Measurements from ENCODE around the gene THSD4. TPM values are rescaled to one million over a fixed set of nuclear protein-coding genes. Genes with fewer than 3 reads are reported as not detected.

The THSD4 gene
- total and polyA plus RNA-seq, 7 donors: 1.4 to 7.8 (median 2.2) TPM

DNA sequence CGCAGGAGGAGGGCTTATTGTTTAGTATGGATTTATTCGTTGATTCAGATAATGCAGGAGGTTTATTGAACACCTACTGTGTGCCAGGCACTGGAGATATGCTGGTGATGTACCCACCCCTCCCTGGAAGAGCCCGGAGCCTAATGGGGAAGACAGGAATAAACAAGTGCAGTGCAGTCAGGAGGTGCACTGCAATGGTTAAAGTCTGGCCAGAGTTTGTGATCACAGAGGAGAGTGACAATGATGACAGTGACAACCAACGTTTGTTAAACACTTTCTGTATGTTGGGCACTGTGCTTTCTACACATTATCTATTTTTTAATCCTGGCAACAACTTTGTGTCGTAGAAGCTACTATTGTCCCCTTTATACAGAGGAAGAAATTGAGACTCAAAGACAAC, 70.4 kb downstream of the THSD4 start:
- Histone ChIP-seq H3K36me3 (no peaks in the 10 kb centered on the region), H3K4me1 (no peaks in the 10 kb centered on the region), H3K27me3 (no peaks in the 10 kb centered on the region), H3K4me3 (no peak overlapping the region), H3K9me3 (no peaks in the 10 kb centered on the region), H3K27ac (no peak overlapping the region)
- DNase-seq: no peak
- WGBS, 2 donors: 81 to 85% methylated on average over 5 of the region's 5 CpGs
- intact Hi-C loops (cut with DNase I): no loop called here
- no peak for TF ChIP-seq EP300 (IDR thresholded peaks at IDR 0.05)
- TF ChIP-seq POLR2AphosphoS5 (IDR thresholded peaks at IDR 0.05): no peak
- TF ChIP-seq, protein P1, sequence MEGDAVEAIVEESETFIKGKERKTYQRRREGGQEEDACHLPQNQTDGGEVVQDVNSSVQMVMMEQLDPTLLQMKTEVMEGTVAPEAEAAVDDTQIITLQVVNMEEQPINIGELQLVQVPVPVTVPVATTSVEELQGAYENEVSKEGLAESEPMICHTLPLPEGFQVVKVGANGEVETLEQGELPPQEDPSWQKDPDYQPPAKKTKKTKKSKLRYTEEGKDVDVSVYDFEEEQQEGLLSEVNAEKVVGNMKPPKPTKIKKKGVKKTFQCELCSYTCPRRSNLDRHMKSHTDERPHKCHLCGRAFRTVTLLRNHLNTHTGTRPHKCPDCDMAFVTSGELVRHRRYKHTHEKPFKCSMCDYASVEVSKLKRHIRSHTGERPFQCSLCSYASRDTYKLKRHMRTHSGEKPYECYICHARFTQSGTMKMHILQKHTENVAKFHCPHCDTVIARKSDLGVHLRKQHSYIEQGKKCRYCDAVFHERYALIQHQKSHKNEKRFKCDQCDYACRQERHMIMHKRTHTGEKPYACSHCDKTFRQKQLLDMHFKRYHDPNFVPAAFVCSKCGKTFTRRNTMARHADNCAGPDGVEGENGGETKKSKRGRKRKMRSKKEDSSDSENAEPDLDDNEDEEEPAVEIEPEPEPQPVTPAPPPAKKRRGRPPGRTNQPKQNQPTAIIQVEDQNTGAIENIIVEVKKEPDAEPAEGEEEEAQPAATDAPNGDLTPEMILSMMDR (IDR thresholded peaks at IDR 0.05): no peak
- no peak for TF ChIP-seq POLR2A (IDR thresholded peaks at IDR 0.05)

DNA sequence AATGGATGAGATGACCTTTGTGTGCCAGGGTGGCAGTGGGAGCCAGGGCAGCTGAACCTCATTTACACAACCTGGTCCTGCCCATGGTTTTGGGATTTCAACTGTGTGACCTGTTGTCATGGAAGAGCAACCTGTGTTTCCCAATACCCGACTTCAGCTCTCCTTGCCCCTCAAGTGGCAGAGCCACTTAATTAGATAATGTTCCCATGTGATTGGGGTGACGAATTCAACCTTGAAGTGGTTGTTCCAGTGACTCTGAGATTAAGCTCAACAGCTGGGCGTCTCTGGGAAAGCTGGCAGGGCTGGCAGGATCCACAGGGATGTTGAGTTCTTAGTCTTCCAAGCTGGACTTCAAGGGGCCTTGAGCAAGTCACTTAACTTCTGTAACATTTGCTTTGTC, 71.0 kb downstream of the THSD4 start:
- Histone ChIP-seq H3K9me3 (no peaks in the 10 kb centered on the region), H3K36me3 (no peaks in the 10 kb centered on the region), H3K27me3 (no peaks in the 10 kb centered on the region), H3K27ac (no peak overlapping the region), H3K4me1 (no peaks in the 10 kb centered on the region), H3K4me3 (no peak overlapping the region)
- DNase-seq: no peak
- TF ChIP-seq POLR2A (IDR thresholded peaks at IDR 0.05): no peak
- TF ChIP-seq EP300 (IDR thresholded peaks at IDR 0.05): no peak
- no peak for TF ChIP-seq POLR2AphosphoS5 (IDR thresholded peaks at IDR 0.05)
- TF ChIP-seq, protein P1 (IDR thresholded peaks at IDR 0.05): no peak
- 56 to 62% methylated on average over 3 of the region's 3 CpGs for WGBS, 2 donors
- intact Hi-C loops (cut with DNase I): no loop called here

DNA sequence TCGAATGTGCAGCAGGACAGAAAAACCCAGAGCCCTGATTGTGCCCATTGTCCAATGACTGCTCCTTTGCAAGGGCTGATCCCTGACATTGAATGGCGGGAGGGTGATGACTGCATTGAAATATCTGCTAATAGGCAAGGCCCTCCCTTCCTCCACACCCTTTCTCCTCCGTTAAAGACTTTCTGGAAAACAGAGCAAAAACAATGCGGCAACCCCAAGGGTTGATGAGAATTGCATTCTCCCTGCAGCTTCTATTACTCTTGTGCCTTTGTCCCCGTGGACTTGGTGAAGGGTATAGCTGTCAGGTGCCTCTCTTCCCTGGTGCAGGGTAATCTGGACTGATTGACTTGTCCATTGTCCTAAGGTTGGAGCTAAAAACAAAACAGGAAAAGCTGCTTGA, 71.8 kb downstream of the THSD4 start:
- H3K36me3 ChIP-seq: no peaks in the 10 kb centered on the region
- intact Hi-C loops (cut with DNase I): no loop called here
- H3K9me3 ChIP-seq: no peaks in the 10 kb centered on the region
- TF ChIP-seq, protein P1 (IDR thresholded peaks at IDR 0.05): no peak
- TF ChIP-seq POLR2A (IDR thresholded peaks at IDR 0.05): no peak
- no peak for TF ChIP-seq EP300 (IDR thresholded peaks at IDR 0.05)
- no peaks in the 10 kb centered on the region for H3K4me1 ChIP-seq
- H3K4me3 ChIP-seq: no peak overlapping the region
- WGBS, 2 donors: 86 to 92% methylated on average over 5 of the region's 5 CpGs
- no peaks in the 10 kb centered on the region for H3K27me3 ChIP-seq
- H3K27ac ChIP-seq: no peak overlapping the region
- DNase-seq: no peak

DNA sequence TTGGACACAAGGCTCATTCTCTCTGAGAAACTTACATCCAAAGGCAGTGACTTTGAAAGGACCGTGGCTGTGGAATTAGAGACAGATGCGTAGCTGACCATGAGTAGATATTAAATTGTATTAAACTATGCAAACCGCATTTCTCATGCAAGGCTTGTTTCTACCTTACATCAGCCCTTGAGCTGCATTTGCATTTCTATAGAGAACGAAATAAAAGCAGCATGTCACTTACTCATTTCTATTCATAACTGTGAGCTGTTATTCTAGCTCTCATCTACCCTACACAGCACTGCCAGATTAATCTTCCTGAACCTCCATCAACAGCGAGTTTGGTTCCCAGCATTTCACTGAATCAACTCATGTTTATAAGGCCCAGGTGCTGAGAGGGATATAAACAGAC, 72.3 kb downstream of the THSD4 start:
- H3K36me3 ChIP-seq: no peaks in the 10 kb centered on the region
- H3K27ac ChIP-seq: no peak overlapping the region
- H3K4me3 ChIP-seq: no peak overlapping the region
- TF ChIP-seq POLR2AphosphoS5 (IDR thresholded peaks at IDR 0.05) (no peak), POLR2A (IDR thresholded peaks at IDR 0.05) (no peak), EP300 (IDR thresholded peaks at IDR 0.05) (no peak)
- TF ChIP-seq, protein P1 (IDR thresholded peaks at IDR 0.05): no peak
- no peaks in the 10 kb centered on the region for H3K27me3 ChIP-seq
- intact Hi-C loops (cut with DNase I): no loop called here
- no peaks in the 10 kb centered on the region for H3K4me1 ChIP-seq
- 88 to 95% methylated on average over 5 of the region's 5 CpGs for WGBS, 2 donors
- H3K9me3 ChIP-seq: no peaks in the 10 kb centered on the region
- no peak for DNase-seq

DNA sequence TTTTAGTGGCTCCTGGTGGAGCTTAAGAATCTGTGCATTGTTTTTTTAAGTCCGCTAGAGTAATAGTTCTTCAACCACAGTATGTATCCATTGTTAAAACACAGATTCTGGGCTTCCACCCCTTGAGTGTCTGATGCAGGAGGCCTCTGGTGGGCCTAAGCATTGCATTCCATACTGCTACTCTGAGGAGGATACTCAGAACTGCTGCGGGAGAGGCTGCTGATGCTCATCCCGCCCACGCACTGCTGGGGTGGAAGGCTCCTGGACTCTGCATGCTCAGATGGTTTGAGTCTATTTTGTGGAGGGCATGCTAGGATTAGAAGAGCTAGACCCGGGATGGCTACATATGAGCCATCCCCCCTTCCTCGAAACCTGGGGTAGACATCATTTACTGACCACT, 74.4 kb downstream of the THSD4 start:
- no peak for DNase-seq
- WGBS, 2 donors: 93 to 94% methylated on average over 6 of the region's 6 CpGs
- intact Hi-C loops (cut with DNase I): no loop called here

More for the DNA sequence above, 74.4 kb downstream of the THSD4 start:
- Histone ChIP-seq H3K27me3 (no peaks in the 10 kb centered on the region), H3K9me3 (no peaks in the 10 kb centered on the region), H3K27ac (no peak overlapping the region), H3K4me1 (no peaks in the 10 kb centered on the region), H3K36me3 (no peaks in the 10 kb centered on the region), H3K4me3 (no peak overlapping the region)
- TF ChIP-seq POLR2A (IDR thresholded peaks at IDR 0.05) (no peak), EP300 (IDR thresholded peaks at IDR 0.05) (no peak), POLR2AphosphoS5 (IDR thresholded peaks at IDR 0.05) (no peak)
- TF ChIP-seq, protein P1 (IDR thresholded peaks at IDR 0.05): no peak

Measured in sigmoid colon (tissue), 7 donors.